NCI-H69 (cell line): ENCODE measurements around the gene SUPT20H.

Experiments used
- DNase-seq: peaks from one replicate; lab custom pipeline; 2025; lab: John Stamatoyannopoulos, UW

SUPT20H gene

DNA sequence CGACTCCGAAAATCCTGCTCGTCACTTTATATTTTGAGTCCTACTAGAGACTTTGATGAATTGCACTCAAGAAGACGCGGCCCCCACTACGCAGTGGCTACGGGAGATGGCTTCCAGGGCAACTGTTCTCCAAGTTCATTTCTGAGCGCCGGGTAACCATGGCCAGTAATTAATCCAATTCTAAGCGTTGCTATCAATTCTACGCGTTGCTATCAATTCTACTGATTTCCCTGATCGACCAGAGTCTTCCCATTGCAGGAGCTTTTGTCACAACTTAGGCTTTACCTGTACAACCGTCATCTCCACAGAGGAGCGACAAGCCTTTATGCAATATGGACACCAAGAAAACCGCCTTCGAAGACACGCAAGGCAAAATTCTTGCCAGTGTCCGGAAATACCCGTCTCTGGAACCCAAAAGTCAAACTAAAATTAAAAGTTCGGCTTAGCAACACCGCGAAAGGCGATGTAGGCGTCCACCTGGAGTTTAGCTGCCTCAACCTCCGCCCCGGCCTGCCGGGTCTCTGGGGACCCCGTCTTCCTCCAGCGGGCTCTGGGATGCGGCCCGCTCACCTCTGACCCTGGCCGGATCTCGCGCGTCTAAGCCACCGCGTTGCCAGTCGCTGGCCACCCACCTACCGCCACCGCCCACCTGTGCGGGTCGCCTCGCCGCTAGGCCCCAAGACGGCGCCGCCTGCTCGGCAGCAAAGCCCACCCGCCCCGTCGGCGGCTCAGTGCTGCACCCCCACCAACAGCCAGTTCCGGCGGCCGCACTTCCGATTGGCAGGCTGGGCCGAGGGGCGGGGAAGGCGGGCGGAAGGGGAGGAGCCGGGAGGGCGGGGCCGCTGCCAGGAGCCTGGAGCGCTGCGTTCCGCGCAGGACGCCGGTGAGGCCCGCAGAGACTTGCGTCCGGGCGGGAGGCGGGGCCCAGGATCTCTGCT lies at the start of gene SUPT20H:
Gene SUPT20H, minus strand, starts transcription at position 779 of the 938 bp plus-strand sequence. CDS start 8,198 bp downstream, outside the sequence.
- peak; percentile 92 for DNase-seq

DNA sequence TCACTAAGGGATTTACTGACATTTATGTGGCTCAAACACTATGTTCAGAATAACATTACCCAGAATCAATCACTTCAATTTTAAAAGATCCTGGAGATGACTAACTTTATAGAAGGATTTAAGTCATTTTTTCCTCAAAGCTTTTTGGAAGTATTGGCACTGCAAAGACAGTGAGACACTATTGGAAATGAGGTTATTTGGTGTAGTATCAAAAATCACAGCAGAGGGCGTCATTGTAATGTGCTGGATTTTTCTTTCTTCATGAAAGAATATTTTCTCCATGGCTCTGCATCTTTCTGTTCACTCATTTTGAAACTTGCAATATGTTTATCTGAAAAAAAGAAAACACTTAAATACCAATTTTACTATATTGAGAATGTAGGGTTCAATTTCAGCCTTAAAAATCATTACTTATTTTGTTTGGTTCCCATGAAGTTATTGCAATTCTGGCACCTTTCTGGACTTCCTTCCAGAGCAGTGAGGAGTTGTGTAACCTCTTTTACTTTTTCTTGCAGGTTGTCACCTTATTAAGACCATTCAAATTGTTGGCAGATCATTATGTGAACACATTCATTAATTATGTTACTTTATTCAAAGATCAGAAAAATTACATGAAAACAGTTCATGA lies 49.7 kb upstream of the SUPT20H start:
- peak; percentile 60 for DNase-seq

- no peak for DNase-seq
Measured at GRCh38 chr13:37107868-37108267, 48.4 kb upstream of the SUPT20H start.

DNA sequence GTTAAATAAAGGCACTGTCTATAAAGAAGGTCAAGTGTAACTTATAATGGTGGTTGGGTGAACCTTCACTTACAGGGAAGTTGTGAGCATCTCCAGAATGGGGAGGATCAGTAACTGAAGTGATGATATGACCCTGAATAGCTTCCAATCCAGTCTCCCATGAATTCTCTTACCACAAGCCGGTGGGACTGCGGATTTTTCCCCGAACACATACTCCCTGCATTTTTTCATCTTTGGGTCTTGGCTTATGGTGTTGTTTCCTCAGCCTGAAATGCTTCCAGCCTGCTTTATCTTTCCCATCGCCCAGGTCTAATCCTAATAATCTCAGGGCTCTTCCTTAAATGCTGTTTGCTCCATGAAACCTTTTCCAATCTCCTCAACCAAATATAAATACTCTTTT lies 48.0 kb upstream of the SUPT20H start:
- DNase-seq: no peak

DNA sequence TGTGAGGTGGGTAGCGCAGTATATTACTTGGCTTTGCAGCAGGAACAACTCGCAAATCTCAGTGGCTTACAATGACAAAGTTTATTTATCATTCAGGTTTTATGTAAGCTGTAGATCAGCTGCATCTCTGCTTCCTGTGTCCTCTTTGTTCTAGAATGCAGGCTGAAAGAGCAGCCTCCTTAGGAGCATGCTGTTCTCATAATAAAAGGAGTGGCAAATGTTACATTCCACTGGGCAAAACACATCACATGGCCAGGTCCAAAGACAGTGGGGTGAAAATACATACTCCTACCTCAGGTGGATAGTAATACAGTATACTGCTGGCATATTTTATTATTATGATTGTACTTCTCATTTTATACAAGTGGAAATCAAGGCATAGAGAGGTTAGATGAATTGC lies 47.2 kb upstream of the SUPT20H start:
- peak; percentile 3 for DNase-seq

GRCh38 chr13:37105251-37105714 lies 45.8 kb upstream of the SUPT20H start, which contains the start of gene CSNK1A1L:
TSS of gene CSNK1A1L (minus strand) at chr13:37105664. CDS start at chr13:37105256, 408 bp downstream.
- no peak for DNase-seq

GRCh38 chr13:37102896-37103295 lies 43.4 kb upstream of the SUPT20H start:
- DNase-seq: no peak

- no peak for DNase-seq
Measured at GRCh38 chr13:37101201-37101600, 41.7 kb upstream of the SUPT20H start.

DNA sequence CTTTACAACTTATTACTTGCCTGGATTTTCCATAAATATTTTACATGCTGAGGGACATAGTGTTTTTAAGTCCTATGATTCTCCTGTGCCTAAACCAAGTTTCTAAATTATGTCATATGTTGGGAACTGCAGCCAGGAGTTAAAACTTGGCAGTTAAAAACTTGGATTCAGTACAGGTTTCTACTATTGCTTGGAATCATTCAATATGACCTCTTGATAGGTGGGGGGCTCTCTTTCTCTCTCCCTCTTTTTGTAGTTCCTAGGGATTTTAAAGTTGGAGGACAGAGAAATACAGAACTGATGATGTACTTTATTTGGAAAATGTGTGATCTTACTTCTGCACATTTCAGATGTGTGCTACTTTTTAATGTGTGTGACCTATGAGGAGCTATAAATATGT lies 41.2 kb upstream of the SUPT20H start:
- DNase-seq: no peak

- no peak for DNase-seq
Measured at GRCh38 chr13:37097076-37097475, 37.6 kb upstream of the SUPT20H start.

DNA sequence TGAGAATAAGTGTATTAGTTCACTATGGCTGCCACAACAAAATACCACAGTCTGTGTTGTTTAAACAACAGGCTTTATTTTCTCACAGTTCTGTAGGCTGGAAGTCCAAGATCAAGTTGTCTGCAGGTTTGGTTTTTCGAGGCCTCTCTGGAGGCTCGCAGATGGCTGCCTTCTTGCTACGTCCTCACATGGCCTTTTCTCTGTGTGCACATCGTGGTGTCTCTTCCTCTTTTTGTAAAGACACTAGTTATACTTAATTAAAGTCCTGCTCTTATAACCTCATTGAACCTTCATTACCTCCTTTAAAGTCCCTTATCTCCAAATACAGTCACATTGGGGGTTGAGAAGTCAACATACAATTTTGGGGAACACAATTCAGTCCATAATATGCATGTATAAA lies 35.4 kb upstream of the SUPT20H start:
- no peak for DNase-seq

GRCh38 chr13:37094099-37094498 lies 34.6 kb upstream of the SUPT20H start:
- no peak for DNase-seq

GRCh38 chr13:37091835-37092234 lies 32.3 kb upstream of the SUPT20H start:
- DNase-seq: no peak

- DNase-seq: no peak
Measured at GRCh38 chr13:37090912-37091311, 31.4 kb upstream of the SUPT20H start.

- DNase-seq: no peak
Measured at GRCh38 chr13:37089495-37089894, 30.0 kb upstream of the SUPT20H start.

GRCh38 chr13:37087486-37087885 lies 28.0 kb upstream of the SUPT20H start:
- DNase-seq: no peak

DNA sequence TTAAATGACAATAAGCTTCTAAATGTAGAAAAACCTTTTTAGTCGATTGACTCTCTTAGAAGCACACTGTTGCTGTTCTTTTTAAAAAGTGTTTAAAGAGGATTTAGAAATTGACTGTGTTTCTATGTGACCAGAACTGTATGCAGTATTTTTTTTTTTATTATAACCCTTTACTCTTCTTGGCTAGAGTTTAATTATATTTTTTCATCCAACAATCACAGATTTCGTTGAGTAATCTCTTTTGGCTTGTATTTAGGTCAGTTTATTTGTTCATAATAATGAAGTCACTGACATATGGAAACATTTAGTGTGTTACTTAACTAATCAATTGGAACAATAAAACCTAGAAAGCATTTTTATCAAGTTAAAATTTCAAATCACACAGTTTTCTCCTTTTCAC lies 26.1 kb upstream of the SUPT20H start:
- DNase-seq: no peak

- no peak for DNase-seq
Measured at GRCh38 chr13:37076818-37077217, 17.3 kb upstream of the SUPT20H start.

DNA sequence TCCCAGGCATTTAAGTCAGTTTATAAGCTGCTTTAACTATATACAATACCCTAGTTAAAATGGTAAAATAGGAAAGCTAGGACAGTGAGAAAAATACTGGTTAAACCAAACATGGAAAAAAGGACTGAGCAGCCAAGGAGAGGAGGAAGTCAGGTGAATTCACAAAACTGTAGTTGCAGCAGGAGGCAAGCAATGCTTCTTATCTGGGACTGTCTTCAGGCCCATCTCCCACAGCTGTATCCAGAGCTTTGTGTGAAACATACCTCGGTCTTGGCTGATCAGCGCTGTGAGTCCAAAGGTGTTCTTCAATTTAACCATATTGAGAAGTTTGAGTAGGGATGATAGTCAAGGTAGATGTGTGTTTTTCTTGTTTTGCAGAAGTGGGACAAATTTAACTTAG lies 15.7 kb upstream of the SUPT20H start:
- DNase-seq: no peak

GRCh38 chr13:37074703-37075102 lies 15.2 kb upstream of the SUPT20H start:
- peak; percentile 48 for DNase-seq

DNA sequence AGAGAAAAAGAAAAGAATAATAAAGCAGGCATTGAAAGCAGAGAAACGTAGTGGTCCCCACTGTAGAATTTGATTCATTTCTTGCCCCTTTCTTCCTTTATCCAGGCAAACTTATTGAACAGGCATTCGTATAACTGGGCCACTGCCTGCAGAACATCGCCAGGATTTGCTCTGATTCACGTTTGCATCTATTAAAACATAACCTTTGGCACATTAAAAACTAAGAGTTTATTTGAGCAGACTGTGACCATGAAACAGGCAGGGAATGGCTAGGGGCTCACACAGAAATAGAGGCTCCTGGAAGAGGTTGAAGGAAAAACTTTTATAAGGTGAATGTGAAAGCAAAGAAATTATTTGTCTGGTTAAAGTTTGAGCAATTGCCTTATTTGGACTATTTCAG lies 12.5 kb upstream of the SUPT20H start:
- no peak for DNase-seq

GRCh38 chr13:37070956-37071355 lies 11.5 kb upstream of the SUPT20H start:
- no peak for DNase-seq

DNA sequence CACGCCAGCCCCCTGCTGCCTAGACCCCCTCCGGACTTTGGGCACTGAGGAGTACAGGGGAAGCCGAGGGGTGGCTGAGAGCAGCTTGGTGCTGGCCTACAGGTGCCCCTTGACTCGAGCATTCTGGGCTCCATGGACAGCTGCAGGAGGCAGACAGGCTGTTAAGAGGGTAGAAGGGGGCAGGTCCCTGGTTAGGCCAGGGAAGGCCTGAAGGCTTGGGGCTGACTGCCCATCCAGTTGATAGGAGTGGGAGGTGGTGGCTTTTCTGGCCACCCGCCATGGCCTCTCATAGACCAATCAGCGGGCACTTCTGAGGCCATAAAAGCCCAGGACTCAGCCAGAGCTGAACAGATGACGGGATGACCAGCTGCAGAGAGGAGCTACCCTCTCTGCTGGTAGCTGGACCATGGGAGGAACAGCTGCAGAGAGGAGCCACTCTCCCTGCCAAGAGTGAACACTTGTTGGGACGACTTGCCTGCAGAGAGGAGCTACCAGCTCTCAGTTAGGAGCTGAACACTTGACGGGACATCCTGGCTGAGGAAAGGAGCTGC lies 10.7 kb upstream of the SUPT20H start:
- no peak for DNase-seq
